IMR-90 (cell line): ENCODE measurements around the gene ENDOD1.

Experiments
- CTCF ChIP-seq: conservative IDR thresholded peaks from 2 replicates; pipeline ENCODE4 v1.5.1; 2012; ENCODE audit warnings: mild to moderate bottlenecking, low read depth, low read length, improper control_type of control experiment
- MXI1 ChIP-seq: IDR thresholded peaks from 2 replicates; pipeline ENCODE4 v1.6.1; 2012; ENCODE audit warnings: low read depth, mild to moderate bottlenecking, low read length, moderate library complexity, borderline replicate concordance
- NFE2L2 ChIP-seq: fragments of 150-350 bp; IDR thresholded peaks from 2 replicates; pipeline ENCODE4 v1.6.1; 2016; ENCODE audit warnings: low read depth, mild to moderate bottlenecking, low read length
- POLR2A ChIP-seq: IDR thresholded peaks from 2 replicates; pipeline ENCODE4 v1.6.1; 2012; ENCODE audit warnings: mild to moderate bottlenecking, low read depth, low read length
- RCOR1 ChIP-seq: IDR thresholded peaks from 2 replicates; pipeline ENCODE4 v1.6.1; 2012; ENCODE audit warnings: mild to moderate bottlenecking, low read length, improper control_type of control experiment; ENCODE audit not compliant: insufficient replicate concordance
- SMC3 ChIP-seq: fragments of 150-350 bp; IDR thresholded peaks from 2 replicates; pipeline ENCODE4 v1.6.1; 2016; ENCODE audit warnings: low read depth, mild to moderate bottlenecking, antibody characterized with exemption, low read length, moderate library complexity

- TF ChIP-seq POLR2A = no peak
- no peak for TF ChIP-seq CTCF
- no peak for TF ChIP-seq MXI1
- no peak for TF ChIP-seq NFE2L2
- TF ChIP-seq RCOR1 = no peak
- TF ChIP-seq SMC3 = no peak
These were observed 80.6 kb downstream of the ENDOD1 start for GRCh38 chr11:95170294-95170693.
